Measurements from ENCODE around the gene FAHD2A.
"Not testable (repeated sequence)": the region's sequence is repeated elsewhere in the genome, so short reads cannot be mapped to it uniquely, and the experiment has no call there.

The FAHD2A gene

GRCh38 chr2:95435872-95436209, 33.3 kb downstream of the FAHD2A start:
- not testable (repeated sequence) for DNase-seq (ENCODE audit: low spot score)

- not testable (repeated sequence) for DNase-seq (ENCODE audit: low spot score)
These were observed 40.1 kb downstream of the FAHD2A start for GRCh38 chr2:95442474-95443099.

GRCh38 chr2:95445317-95445716, 42.8 kb downstream of the FAHD2A start:
- DNase-seq (ENCODE audit: low spot score): not testable (repeated sequence)

GRCh38 chr2:95463292-95463691, 60.8 kb downstream of the FAHD2A start:
- not testable (repeated sequence) for DNase-seq (ENCODE audit: low spot score)

Data from hepatic stellate cell (primary cell).